Fibroblast of skin of abdomen (primary cell): ENCODE measurements around the gene ICA1L.

Source experiments
- DNase-seq: peaks from one replicate; pipeline ENCODE4 v3.0.0-alpha.2; 2013

ICA1L gene

GRCh38 chr2:202847693-202848524, 23.7 kb downstream of the ICA1L start:
- no peak for DNase-seq

- DNase-seq: no peak
Measured at GRCh38 chr2:202844656-202845055, 26.9 kb downstream of the ICA1L start.

- DNase-seq: no peak
Measured at GRCh38 chr2:202842690-202843089, 28.9 kb downstream of the ICA1L start.

- DNase-seq: no peak
Measured at GRCh38 chr2:202841090-202841867, 30.3 kb downstream of the ICA1L start.

GRCh38 chr2:202831242-202832220, 40.0 kb downstream of the ICA1L start:
- DNase-seq: peak; percentile 60

GRCh38 chr2:202824901-202825300, 46.7 kb downstream of the ICA1L start:
- DNase-seq: peak; percentile 32

GRCh38 chr2:202822411-202822810, 49.2 kb downstream of the ICA1L start:
- no peak for DNase-seq

GRCh38 chr2:202821206-202822160, 50.1 kb downstream of the ICA1L start:
- DNase-seq: no peak

GRCh38 chr2:202818321-202818720, 53.2 kb downstream of the ICA1L start:
- DNase-seq: no peak

GRCh38 chr2:202817771-202818170, 53.8 kb downstream of the ICA1L start:
- no peak for DNase-seq

- peak; percentile 25 for DNase-seq
Measured at GRCh38 chr2:202815548-202816360, 55.8 kb downstream of the ICA1L start.

GRCh38 chr2:202814226-202814625, 57.3 kb downstream of the ICA1L start:
- no peak for DNase-seq

GRCh38 chr2:202813387-202813786, 58.2 kb downstream of the ICA1L start:
- DNase-seq: no peak

- DNase-seq: no peak
Measured at GRCh38 chr2:202808754-202809153, 62.8 kb downstream of the ICA1L start.

GRCh38 chr2:202807431-202808138, 64.0 kb downstream of the ICA1L start:
- DNase-seq: peak; percentile 56

GRCh38 chr2:202805911-202806310, 65.7 kb downstream of the ICA1L start:
- peak; percentile 4 for DNase-seq

- no peak for DNase-seq
Measured at GRCh38 chr2:202797944-202798343, 73.6 kb downstream of the ICA1L start.

- DNase-seq: no peak
Measured at GRCh38 chr2:202790676-202791075, 80.9 kb downstream of the ICA1L start.

- DNase-seq: no peak
Measured at GRCh38 chr2:202786842-202787241, 84.7 kb downstream of the ICA1L start.
